ENCODE measurements around the gene LACC1. TPM values are rescaled to one million over a fixed set of nuclear protein-coding genes. Genes with fewer than 3 reads are reported as not detected.

The LACC1 gene
- total and polyA plus RNA-seq, 10 of the 15 experiments (the other 5 are each of a cell fraction or from before 2014, with no cell fraction given), result 0.03 to 3.7 (median 3.0) TPM

- TF ChIP-seq MEF2A (IDR thresholded peaks at IDR 0.05; ENCODE audit: insufficient read depth, low read depth, low read length) (0 out of 2 replicates have a peak, but pooled peaks have one; percentile 20), HDAC6 (IDR thresholded peaks at IDR 0.05; ENCODE audit: unreplicated experiment) (no peak), NR2F1 (conservative IDR thresholded peaks at IDR 0.05) (no peak), NFXL1 (IDR thresholded peaks at IDR 0.05; ENCODE audit: borderline replicate concordance) (no peak), RCOR1 (conservative IDR thresholded peaks at IDR 0.05; ENCODE audit: low read depth, low read length) (0 out of 2 replicates have a peak, but pooled peaks have one; percentile 44), CBX3 (IDR thresholded peaks at IDR 0.05; ENCODE audit: borderline replicate concordance, low read depth) (no peak), MAX (IDR thresholded peaks at IDR 0.05; ENCODE audit: low read depth, low read length) (no peak), MXI1 (IDR thresholded peaks at IDR 0.05; ENCODE audit: low read depth, low read length) (no peak), STAT1 (conservative IDR thresholded peaks at IDR 0.05) (no peak), TCF7 (IDR thresholded peaks at IDR 0.05; ENCODE audit: borderline replicate concordance) (0 out of 2 replicates have a peak, but pooled peaks have one; percentile 17), BACH1 (IDR thresholded peaks at IDR 0.05; ENCODE audit: borderline replicate concordance) (peak; percentile 68; the same call in 1 of the 2 replicates), NRF1 (conservative IDR thresholded peaks at IDR 0.05; ENCODE audit: low read depth, low read length) (no peak), PML (IDR thresholded peaks at IDR 0.05; ENCODE audit: low read length) (no peak), RAD21 (IDR thresholded peaks at IDR 0.05; ENCODE audit: insufficient read depth, low read depth, low read length) (no peak), BMI1 (IDR thresholded peaks at IDR 0.05; ENCODE audit: borderline replicate concordance) (peak; percentile 59), RUNX3 (IDR thresholded peaks at IDR 0.05; ENCODE audit: low read length) (peak; percentile 98), EED (IDR thresholded peaks at IDR 0.05; ENCODE audit: low read depth) (peak; percentile 63), FOXK2 (IDR thresholded peaks at IDR 0.05) (no peak), PAX8 (IDR thresholded peaks at IDR 0.05) (no peak), SPI1 (IDR thresholded peaks at IDR 0.05; ENCODE audit: borderline replicate concordance, insufficient read depth, low read depth, low read length) (peak; percentile 94), MTA2 (IDR thresholded peaks at IDR 0.05; ENCODE audit: low read depth) (peak; percentile 81)
- TF ChIP-seq, protein P1, sequence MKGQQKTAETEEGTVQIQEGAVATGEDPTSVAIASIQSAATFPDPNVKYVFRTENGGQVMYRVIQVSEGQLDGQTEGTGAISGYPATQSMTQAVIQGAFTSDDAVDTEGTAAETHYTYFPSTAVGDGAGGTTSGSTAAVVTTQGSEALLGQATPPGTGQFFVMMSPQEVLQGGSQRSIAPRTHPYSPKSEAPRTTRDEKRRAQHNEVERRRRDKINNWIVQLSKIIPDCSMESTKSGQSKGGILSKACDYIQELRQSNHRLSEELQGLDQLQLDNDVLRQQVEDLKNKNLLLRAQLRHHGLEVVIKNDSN (IDR thresholded peaks at IDR 0.05; ENCODE audit: borderline replicate concordance, extremely low read length, insufficient read depth, low read depth, low read length), result no peak
- TF ChIP-seq, protein P2, sequence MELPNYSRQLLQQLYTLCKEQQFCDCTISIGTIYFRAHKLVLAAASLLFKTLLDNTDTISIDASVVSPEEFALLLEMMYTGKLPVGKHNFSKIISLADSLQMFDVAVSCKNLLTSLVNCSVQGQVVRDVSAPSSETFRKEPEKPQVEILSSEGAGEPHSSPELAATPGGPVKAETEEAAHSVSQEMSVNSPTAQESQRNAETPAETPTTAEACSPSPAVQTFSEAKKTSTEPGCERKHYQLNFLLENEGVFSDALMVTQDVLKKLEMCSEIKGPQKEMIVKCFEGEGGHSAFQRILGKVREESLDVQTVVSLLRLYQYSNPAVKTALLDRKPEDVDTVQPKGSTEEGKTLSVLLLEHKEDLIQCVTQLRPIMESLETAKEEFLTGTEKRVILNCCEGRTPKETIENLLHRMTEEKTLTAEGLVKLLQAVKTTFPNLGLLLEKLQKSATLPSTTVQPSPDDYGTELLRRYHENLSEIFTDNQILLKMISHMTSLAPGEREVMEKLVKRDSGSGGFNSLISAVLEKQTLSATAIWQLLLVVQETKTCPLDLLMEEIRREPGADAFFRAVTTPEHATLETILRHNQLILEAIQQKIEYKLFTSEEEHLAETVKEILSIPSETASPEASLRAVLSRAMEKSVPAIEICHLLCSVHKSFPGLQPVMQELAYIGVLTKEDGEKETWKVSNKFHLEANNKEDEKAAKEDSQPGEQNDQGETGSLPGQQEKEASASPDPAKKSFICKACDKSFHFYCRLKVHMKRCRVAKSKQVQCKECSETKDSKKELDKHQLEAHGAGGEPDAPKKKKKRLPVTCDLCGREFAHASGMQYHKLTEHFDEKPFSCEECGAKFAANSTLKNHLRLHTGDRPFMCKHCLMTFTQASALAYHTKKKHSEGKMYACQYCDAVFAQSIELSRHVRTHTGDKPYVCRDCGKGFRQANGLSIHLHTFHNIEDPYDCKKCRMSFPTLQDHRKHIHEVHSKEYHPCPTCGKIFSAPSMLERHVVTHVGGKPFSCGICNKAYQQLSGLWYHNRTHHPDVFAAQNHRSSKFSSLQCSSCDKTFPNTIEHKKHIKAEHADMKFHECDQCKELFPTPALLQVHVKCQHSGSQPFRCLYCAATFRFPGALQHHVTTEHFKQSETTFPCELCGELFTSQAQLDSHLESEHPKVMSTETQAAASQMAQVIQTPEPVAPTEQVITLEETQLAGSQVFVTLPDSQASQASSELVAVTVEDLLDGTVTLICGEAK (IDR thresholded peaks at IDR 0.05; ENCODE audit: borderline replicate concordance), result no peak
- TF ChIP-seq, protein P3, sequence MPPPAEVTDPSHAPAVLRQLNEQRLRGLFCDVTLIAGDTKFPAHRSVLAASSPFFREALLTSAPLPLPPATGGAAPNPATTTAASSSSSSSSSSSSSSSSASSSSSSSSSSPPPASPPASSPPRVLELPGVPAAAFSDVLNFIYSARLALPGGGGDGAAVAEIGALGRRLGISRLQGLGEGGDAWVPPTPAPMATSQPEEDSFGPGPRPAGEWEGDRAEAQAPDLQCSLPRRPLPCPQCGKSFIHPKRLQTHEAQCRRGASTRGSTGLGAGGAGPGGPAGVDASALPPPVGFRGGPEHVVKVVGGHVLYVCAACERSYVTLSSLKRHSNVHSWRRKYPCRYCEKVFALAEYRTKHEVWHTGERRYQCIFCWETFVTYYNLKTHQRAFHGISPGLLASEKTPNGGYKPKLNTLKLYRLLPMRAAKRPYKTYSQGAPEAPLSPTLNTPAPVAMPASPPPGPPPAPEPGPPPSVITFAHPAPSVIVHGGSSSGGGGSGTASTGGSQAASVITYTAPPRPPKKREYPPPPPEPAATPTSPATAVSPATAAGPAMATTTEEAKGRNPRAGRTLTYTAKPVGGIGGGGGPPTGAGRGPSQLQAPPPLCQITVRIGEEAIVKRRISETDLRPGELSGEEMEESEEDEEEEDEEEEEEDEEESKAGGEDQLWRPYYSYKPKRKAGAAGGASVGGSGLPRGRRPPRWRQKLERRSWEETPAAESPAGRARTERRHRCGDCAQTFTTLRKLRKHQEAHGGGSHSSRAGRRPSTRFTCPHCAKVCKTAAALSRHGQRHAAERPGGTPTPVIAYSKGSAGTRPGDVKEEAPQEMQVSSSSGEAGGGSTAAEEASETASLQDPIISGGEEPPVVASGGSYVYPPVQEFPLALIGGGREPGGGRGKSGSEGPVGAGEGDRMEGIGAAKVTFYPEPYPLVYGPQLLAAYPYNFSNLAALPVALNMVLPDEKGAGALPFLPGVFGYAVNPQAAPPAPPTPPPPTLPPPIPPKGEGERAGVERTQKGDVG (CRISPR knock-in tag; IDR thresholded peaks at IDR 0.05), result no peak
Measured at GRCh38 chr13:43933378-43933777, 53.7 kb downstream of the LACC1 start (continued).

Measured in GM12878 (cell line).